HEK293 (cell line): ENCODE data around the gene KIF1A.

Source experiments
- SP2 ChIP-seq: fragments of 450-650 bp; formaldehyde crosslinking; IDR thresholded peaks from 2 replicates; pipeline ENCODE4 v1.5.1; 2016; ENCODE audit warnings: missing biosample characterization, missing genetic modification characterization
- ZNF19 ChIP-seq: fragments of 450-650 bp; formaldehyde crosslinking; IDR thresholded peaks from 2 replicates; pipeline ENCODE4; 2016; ENCODE audit warnings: missing biosample characterization, missing genetic modification characterization, low read depth
- ZNF274 ChIP-seq, 2 experiments: fragments of 200-500 bp in 1 of 2; fragments of 450-650 bp in 1 of 2; sonication (Bioruptor generic) in 1 of 2; formaldehyde crosslinking in 1 of 2; IDR thresholded peaks; 2 replicates each; pipeline versions ENCODE4 v1.5.1 to v1.6.1; 2014 to 2016; ENCODE audit warnings: borderline replicate concordance in 1 of 2, inconsistent platforms in 1 of 2, low read length in 1 of 2, missing biosample characterization in 1 of 2, missing genetic modification characterization in 1 of 2
- ZNF292 ChIP-seq: fragments of 450-650 bp; formaldehyde crosslinking; IDR thresholded peaks from 2 replicates; pipeline ENCODE4 v1.5.1; 2016; ENCODE audit warnings: low read depth, missing biosample characterization, missing genetic modification characterization, borderline replicate concordance
- ZNF558 ChIP-seq: fragments of 450-650 bp; formaldehyde crosslinking; IDR thresholded peaks from 2 replicates; pipeline ENCODE4 v1.5.1; 2016; ENCODE audit warnings: missing biosample characterization, missing genetic modification characterization
- TF ChIP-seq, protein P1 (sequence below): fragments of 450-650 bp; formaldehyde crosslinking; IDR thresholded peaks from 2 replicates; pipeline ENCODE4 v1.5.1; 2017; ENCODE audit warnings: missing biosample characterization, missing genetic modification characterization
- TF ChIP-seq, protein P2 (sequence below): fragments of 450-650 bp; formaldehyde crosslinking; IDR thresholded peaks from 2 replicates; pipeline ENCODE4 v1.5.1; 2016; ENCODE audit warnings: missing biosample characterization, missing genetic modification characterization

DNA sequence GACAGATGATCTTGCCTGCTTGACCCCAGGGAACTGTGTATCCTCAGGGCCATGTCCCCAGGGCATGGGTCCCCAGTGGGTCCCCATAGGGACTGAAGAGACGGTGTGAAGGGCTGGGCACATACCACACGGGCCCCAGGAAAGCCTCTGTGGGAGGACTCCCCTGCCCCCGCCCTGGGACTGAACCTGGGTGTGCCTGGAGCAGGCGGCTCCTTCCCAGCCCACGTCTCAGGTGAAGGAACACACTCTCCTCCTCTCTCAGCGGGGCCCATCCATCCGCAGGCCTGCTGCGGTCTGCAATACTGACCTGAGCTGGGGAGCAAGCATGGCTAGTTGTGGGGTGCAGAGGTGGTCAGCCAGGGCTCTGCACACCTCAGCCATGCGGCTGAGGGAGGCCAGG lies 45.2 kb downstream of the KIF1A start:
- TF ChIP-seq, protein P1, sequence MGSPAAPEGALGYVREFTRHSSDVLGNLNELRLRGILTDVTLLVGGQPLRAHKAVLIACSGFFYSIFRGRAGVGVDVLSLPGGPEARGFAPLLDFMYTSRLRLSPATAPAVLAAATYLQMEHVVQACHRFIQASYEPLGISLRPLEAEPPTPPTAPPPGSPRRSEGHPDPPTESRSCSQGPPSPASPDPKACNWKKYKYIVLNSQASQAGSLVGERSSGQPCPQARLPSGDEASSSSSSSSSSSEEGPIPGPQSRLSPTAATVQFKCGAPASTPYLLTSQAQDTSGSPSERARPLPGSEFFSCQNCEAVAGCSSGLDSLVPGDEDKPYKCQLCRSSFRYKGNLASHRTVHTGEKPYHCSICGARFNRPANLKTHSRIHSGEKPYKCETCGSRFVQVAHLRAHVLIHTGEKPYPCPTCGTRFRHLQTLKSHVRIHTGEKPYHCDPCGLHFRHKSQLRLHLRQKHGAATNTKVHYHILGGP = no peak
- TF ChIP-seq SP2 (no peak), ZNF292 (no peak), ZNF558 (no peak), ZNF274 (IDR thresholded peaks at IDR 0.05; ENCODE audit: low read length) (no peak), ZNF274 (tag by site-specific recombination; IDR thresholded peaks at IDR 0.05; ENCODE audit: borderline replicate concordance) (no peak), ZNF19 (no peak)
- TF ChIP-seq, protein P2, sequence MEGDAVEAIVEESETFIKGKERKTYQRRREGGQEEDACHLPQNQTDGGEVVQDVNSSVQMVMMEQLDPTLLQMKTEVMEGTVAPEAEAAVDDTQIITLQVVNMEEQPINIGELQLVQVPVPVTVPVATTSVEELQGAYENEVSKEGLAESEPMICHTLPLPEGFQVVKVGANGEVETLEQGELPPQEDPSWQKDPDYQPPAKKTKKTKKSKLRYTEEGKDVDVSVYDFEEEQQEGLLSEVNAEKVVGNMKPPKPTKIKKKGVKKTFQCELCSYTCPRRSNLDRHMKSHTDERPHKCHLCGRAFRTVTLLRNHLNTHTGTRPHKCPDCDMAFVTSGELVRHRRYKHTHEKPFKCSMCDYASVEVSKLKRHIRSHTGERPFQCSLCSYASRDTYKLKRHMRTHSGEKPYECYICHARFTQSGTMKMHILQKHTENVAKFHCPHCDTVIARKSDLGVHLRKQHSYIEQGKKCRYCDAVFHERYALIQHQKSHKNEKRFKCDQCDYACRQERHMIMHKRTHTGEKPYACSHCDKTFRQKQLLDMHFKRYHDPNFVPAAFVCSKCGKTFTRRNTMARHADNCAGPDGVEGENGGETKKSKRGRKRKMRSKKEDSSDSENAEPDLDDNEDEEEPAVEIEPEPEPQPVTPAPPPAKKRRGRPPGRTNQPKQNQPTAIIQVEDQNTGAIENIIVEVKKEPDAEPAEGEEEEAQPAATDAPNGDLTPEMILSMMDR (tag by site-specific recombination) = no peak
